ENCODE measurements around the gene OLFM2. TPM values are rescaled to one million over a fixed set of nuclear protein-coding genes. Genes with fewer than 3 reads are reported as not detected.

Gene OLFM2
- polyA plus RNA-seq, 1 donor from 2014 or later: 68.6 TPM

GRCh38 chr19:9961103-9961502, 24.8 kb upstream of the OLFM2 start:
- Histone ChIP-seq H2AFZ (ENCODE audit: low read depth, low read length) (no peak overlapping the region), H3K27me3 (ENCODE audit: insufficient read depth, low read depth, low read length) (peaks cover 5% of the 10 kb centered on the region), H3K4me3 (ENCODE audit: low read length) (no peak overlapping the region), H3K36me3 (ENCODE audit: insufficient read depth, low read length) (no peaks in the 10 kb centered on the region), H3K79me2 (replicated peaks; ENCODE audit: insufficient read depth, low read length) (no peaks in the 10 kb centered on the region), H3K4me2 (ENCODE audit: low read length) (no peak overlapping the region), H3K9me3 (ENCODE audit: low read length) (no peaks in the 10 kb centered on the region), H3K27ac (ENCODE audit: low read length) (no peak overlapping the region), H3F3A (ENCODE audit: insufficient read depth, low read length, poor library complexity, severe bottlenecking) (no peaks in the 10 kb centered on the region), H3K9ac (ENCODE audit: low read length) (no peak overlapping the region), H3K9me2 (ENCODE audit: insufficient read depth, low read length) (no peaks in the 10 kb centered on the region), H4K20me1 (ENCODE audit: insufficient read depth) (no peaks in the 10 kb centered on the region)
- TF ChIP-seq EP300 (conservative IDR thresholded peaks at IDR 0.05; ENCODE audit: poor library complexity, severe bottlenecking): no peak
- TF ChIP-seq, protein P1, sequence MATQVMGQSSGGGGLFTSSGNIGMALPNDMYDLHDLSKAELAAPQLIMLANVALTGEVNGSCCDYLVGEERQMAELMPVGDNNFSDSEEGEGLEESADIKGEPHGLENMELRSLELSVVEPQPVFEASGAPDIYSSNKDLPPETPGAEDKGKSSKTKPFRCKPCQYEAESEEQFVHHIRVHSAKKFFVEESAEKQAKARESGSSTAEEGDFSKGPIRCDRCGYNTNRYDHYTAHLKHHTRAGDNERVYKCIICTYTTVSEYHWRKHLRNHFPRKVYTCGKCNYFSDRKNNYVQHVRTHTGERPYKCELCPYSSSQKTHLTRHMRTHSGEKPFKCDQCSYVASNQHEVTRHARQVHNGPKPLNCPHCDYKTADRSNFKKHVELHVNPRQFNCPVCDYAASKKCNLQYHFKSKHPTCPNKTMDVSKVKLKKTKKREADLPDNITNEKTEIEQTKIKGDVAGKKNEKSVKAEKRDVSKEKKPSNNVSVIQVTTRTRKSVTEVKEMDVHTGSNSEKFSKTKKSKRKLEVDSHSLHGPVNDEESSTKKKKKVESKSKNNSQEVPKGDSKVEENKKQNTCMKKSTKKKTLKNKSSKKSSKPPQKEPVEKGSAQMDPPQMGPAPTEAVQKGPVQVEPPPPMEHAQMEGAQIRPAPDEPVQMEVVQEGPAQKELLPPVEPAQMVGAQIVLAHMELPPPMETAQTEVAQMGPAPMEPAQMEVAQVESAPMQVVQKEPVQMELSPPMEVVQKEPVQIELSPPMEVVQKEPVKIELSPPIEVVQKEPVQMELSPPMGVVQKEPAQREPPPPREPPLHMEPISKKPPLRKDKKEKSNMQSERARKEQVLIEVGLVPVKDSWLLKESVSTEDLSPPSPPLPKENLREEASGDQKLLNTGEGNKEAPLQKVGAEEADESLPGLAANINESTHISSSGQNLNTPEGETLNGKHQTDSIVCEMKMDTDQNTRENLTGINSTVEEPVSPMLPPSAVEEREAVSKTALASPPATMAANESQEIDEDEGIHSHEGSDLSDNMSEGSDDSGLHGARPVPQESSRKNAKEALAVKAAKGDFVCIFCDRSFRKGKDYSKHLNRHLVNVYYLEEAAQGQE (IDR thresholded peaks at IDR 0.05; ENCODE audit: borderline replicate concordance): no peak
- TF ChIP-seq EZH2 (IDR thresholded peaks at IDR 0.05; ENCODE audit: borderline replicate concordance, insufficient read depth, low read length, poor library complexity, severe bottlenecking): no peak
- no peak for TF ChIP-seq SMC3 (conservative IDR thresholded peaks at IDR 0.05; ENCODE audit: poor library complexity)
- no peak for TF ChIP-seq POLR2AphosphoS5 (IDR thresholded peaks at IDR 0.05)
- TF ChIP-seq RAD21 (conservative IDR thresholded peaks at IDR 0.05): no peak
- no peak for TF ChIP-seq TAF1 (IDR thresholded peaks at IDR 0.05; ENCODE audit: low read depth)

DNA sequence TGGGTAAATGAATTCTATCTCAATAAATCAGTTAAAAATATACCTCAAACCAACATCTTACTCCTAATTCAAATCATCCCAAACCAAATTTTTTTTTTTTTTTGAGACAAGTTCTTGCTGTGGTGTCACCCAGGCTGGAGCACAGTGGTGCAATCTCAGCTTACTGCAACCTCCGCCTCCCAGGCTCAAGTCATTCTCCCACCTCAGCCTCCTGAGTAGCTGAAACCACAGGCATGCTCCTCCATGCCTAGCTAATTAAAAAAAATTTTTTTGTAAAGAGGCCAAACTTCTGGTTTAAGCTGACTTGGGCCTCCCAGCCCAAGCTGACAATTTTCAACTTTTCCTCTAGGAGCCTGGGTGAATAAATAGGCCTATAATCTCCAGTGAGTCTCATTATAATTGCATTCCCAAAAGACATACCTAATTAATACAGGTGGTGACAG, 22.1 kb upstream of the OLFM2 start:
- no peak overlapping the region for H3K9ac ChIP-seq (ENCODE audit: low read length)
- no peaks in the 10 kb centered on the region for H3F3A ChIP-seq (ENCODE audit: insufficient read depth, low read length, poor library complexity, severe bottlenecking)

More for the DNA sequence above, 22.1 kb upstream of the OLFM2 start:
- H3K36me3 ChIP-seq (ENCODE audit: insufficient read depth, low read length): no peaks in the 10 kb centered on the region
- H3K27ac ChIP-seq (ENCODE audit: low read length): no peak overlapping the region
- no peaks in the 10 kb centered on the region for H3K9me2 ChIP-seq (ENCODE audit: insufficient read depth, low read length)
- no peaks in the 10 kb centered on the region for H3K27me3 ChIP-seq (ENCODE audit: insufficient read depth, low read depth, low read length)
- H3K4me2 ChIP-seq (ENCODE audit: low read length): no peak overlapping the region
- H4K20me1 ChIP-seq (ENCODE audit: insufficient read depth): no peaks in the 10 kb centered on the region
- TF ChIP-seq SMC3 (conservative IDR thresholded peaks at IDR 0.05; ENCODE audit: poor library complexity) (no peak), EP300 (conservative IDR thresholded peaks at IDR 0.05; ENCODE audit: poor library complexity, severe bottlenecking) (no peak), RAD21 (conservative IDR thresholded peaks at IDR 0.05) (no peak), MXI1 (conservative IDR thresholded peaks at IDR 0.05; ENCODE audit: poor library complexity, severe bottlenecking) (no peak), EZH2 (IDR thresholded peaks at IDR 0.05; ENCODE audit: borderline replicate concordance, insufficient read depth, low read length, poor library complexity, severe bottlenecking) (no peak), TAF1 (IDR thresholded peaks at IDR 0.05; ENCODE audit: low read depth) (no peak), POLR2AphosphoS5 (IDR thresholded peaks at IDR 0.05) (no peak)
- TF ChIP-seq, protein P1 (IDR thresholded peaks at IDR 0.05; ENCODE audit: borderline replicate concordance): no peak
- TF ChIP-seq, protein P2, sequence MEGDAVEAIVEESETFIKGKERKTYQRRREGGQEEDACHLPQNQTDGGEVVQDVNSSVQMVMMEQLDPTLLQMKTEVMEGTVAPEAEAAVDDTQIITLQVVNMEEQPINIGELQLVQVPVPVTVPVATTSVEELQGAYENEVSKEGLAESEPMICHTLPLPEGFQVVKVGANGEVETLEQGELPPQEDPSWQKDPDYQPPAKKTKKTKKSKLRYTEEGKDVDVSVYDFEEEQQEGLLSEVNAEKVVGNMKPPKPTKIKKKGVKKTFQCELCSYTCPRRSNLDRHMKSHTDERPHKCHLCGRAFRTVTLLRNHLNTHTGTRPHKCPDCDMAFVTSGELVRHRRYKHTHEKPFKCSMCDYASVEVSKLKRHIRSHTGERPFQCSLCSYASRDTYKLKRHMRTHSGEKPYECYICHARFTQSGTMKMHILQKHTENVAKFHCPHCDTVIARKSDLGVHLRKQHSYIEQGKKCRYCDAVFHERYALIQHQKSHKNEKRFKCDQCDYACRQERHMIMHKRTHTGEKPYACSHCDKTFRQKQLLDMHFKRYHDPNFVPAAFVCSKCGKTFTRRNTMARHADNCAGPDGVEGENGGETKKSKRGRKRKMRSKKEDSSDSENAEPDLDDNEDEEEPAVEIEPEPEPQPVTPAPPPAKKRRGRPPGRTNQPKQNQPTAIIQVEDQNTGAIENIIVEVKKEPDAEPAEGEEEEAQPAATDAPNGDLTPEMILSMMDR (IDR thresholded peaks at IDR 0.05; ENCODE audit: poor library complexity, severe bottlenecking): no peak
- H3K4me3 ChIP-seq (ENCODE audit: low read length): no peak overlapping the region
- no peaks in the 10 kb centered on the region for H3K9me3 ChIP-seq (ENCODE audit: low read length)
- no peak overlapping the region for H2AFZ ChIP-seq (ENCODE audit: low read depth, low read length)
- H3K79me2 ChIP-seq (replicated peaks; ENCODE audit: insufficient read depth, low read length): no peaks in the 10 kb centered on the region
